ENCODE results near the gene PHF2.
"Not testable (repeated sequence)": the region's sequence is repeated elsewhere in the genome, so short reads cannot be mapped to it uniquely, and the experiment has no call there.

The PHF2 gene

DNA sequence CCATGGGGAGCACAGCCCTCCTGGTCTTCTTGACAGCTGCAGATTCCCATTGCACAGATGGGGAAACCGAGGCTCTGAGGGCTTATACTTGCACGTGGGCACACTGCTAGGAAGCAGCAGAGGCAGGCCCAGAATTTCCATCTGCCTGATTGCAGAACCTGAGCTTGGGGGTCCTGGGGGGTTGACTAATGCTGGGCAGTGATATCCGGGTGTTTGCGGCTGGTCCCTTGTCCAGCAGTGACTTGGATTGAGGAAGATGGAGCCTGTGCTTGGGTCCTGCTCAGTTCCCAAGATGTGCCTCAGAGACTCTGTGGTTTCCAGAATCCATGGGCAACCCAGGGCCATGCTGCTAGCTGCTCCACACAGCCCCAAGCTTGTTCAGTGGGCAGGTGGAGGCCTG is 91.2 kb downstream of the PHF2 start:
- Histone ChIP-seq H3K9ac (ENCODE audit: low read depth, low read length) (no peak overlapping the region), H3K36me3 (ENCODE audit: insufficient read depth, low read length) (peaks cover 7% of the 10 kb centered on the region), H3K4me2 (ENCODE audit: low read length) (no peak overlapping the region), H3K4me3 (ENCODE audit: low read length) (no peak overlapping the region), H3K4me1 (ENCODE audit: control insufficient read depth, insufficient read depth, low read length) (no peaks in the 10 kb centered on the region), H3K27me3 (ENCODE audit: control insufficient read depth, insufficient read depth, low read length) (no peaks in the 10 kb centered on the region), H3K9me3 (replicated peaks; ENCODE audit: low read length) (no peaks in the 10 kb centered on the region)

DNA sequence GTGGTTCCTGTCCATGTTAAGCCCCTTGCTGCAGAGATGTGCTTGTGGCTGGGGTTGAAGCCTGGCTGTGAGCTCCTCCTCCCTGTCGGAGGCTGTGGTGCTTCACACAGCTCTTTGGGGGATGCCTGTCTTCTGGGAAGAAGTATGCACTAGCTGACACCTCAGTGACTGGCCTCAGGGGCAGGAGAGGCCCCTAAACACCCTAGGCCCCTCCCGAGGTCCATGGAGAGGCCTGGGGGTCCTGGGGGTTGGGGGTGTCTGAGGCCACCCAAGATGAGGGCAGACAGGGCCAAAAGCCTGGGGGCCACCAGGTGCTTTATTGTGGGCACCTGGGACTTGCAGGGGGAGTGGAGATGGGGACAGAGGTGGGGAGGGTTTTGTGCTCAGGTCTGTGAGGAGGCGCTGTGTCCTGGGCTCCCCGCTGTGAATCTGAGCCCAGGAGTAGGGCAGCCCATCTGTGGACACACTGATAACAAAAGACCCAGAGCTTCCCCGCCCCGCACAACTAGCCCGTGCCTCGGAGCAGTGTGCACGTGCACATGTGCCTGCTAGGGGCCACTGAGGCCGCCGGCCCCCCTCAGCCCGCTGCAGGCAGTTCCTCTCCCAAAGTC is 92.0 kb downstream of the PHF2 start:
- Histone ChIP-seq H3K4me2 (ENCODE audit: low read length) (no peak overlapping the region), H3K9ac (ENCODE audit: low read depth, low read length) (no peak overlapping the region), H3K4me1 (ENCODE audit: control insufficient read depth, insufficient read depth, low read length) (no peaks in the 10 kb centered on the region), H3K4me3 (ENCODE audit: low read length) (no peak overlapping the region), H3K9me3 (replicated peaks; ENCODE audit: low read length) (no peaks in the 10 kb centered on the region), H3K27me3 (ENCODE audit: control insufficient read depth, insufficient read depth, low read length) (no peaks in the 10 kb centered on the region), H3K36me3 (ENCODE audit: insufficient read depth, low read length) (peaks cover under 1% of the 10 kb centered on the region)

DNA sequence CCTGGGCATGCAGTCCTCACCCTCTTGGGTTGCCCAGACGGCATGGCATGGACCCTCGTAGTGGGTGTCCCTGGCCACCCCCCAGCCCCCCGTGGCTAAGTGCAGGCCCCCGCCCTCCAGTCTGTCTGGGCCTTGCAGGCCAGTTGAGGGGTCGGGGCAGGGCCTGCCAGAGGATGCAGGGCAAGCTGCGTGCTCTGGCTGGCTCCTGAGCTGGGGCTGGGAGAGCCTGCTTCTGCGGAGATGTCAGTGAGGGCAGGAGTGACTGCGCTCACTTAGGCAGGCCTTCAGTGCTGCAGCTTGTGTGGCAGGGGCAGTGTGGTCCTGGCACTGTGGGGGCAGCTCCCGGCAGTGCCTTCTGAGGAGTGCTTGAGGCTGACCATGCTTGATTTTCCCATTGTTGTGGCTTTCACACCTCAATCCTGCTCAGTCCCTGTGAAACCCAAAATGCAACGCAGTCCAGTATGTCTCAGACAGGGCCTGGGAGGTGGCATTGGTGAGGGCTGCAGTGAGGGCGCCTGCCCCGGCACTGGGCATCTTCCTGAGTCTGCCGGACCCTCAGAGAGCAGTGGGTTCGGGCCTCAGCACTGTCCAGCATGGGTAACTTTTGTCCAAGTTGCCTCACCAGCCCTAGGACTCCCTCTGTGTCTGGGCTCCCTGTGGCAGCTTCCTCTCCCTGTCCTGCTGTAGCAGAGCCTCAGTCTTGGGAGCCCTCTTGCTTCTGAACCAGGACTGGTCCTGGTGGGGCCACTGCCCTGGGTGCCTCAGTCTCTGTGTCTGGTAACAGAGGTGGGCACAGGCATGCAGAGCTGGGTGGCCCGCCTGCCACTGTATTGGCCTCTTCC is 93.0 kb downstream of the PHF2 start:
- H3K27me3 ChIP-seq (ENCODE audit: control insufficient read depth, insufficient read depth, low read length): no peaks in the 10 kb centered on the region
- H3K4me3 ChIP-seq (ENCODE audit: low read length): no peak overlapping the region
- no peaks in the 10 kb centered on the region for H3K4me1 ChIP-seq (ENCODE audit: control insufficient read depth, insufficient read depth, low read length)
- no peaks in the 10 kb centered on the region for H3K9me3 ChIP-seq (replicated peaks; ENCODE audit: low read length)
- H3K36me3 ChIP-seq (ENCODE audit: insufficient read depth, low read length): peaks cover 3% of the 10 kb centered on the region
- no peak overlapping the region for H3K9ac ChIP-seq (ENCODE audit: low read depth, low read length)
- no peak overlapping the region for H3K4me2 ChIP-seq (ENCODE audit: low read length)

DNA sequence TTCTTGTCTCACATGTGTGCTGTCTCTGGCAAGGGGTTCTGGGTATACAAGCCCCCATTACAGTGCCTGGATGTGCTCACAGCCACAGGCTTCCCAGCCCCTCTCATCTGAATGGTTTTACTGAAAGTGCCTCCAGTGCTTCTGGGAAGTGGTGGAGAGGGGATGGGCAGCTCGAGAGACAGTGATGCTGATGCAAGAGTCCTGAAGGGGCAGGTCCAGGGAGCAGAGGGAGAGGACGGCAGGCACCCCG is 93.5 kb downstream of the PHF2 start:
- Histone ChIP-seq H3K27me3 (ENCODE audit: control insufficient read depth, insufficient read depth, low read length) (no peaks in the 10 kb centered on the region), H3K9ac (ENCODE audit: low read depth, low read length) (no peak overlapping the region), H3K9me3 (replicated peaks; ENCODE audit: low read length) (no peaks in the 10 kb centered on the region), H3K36me3 (ENCODE audit: insufficient read depth, low read length) (peaks cover 3% of the 10 kb centered on the region), H3K4me3 (ENCODE audit: low read length) (no peak overlapping the region), H3K4me1 (ENCODE audit: control insufficient read depth, insufficient read depth, low read length) (no peaks in the 10 kb centered on the region), H3K4me2 (ENCODE audit: low read length) (no peak overlapping the region)

DNA sequence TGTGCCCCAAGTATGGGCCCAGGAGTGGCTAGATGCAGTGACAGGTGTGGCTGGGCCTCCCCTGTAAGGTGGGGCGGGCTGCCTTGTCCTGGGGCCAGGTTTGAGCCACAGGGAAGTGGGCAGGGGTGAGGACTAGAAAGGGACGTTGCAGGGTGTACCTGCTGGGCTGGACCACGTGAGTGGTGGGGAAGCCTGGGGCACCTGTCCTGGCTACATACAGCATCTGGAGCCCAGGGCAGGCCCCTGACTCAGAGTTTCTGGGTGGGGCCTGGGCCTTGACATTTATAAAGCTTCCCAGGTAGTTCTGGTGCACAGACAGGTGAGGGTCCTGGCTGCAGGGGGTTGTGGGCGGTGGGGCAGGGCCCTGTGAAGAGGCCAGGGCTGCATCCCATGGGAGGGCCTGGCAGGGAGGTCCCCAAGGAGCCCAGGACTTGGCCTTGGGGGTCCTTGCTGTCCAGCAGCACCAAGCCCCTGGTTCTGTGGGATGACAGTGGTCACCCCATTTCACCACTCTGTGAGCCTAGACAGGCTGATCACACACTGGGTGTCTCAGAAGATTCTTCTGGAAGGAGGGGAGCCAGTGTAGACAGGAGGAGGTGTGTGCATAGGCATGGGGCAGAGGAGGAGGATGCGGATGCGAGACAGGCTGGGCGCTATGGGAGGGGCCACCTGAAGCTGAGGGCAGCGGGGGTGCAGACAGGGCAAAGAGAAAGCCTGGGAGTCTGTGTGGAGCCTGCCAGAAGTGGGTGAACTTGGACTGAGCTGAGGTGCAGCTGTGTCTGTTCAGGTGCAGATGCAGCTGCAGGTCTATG is 94.0 kb downstream of the PHF2 start:
- H3K4me1 ChIP-seq (ENCODE audit: control insufficient read depth, insufficient read depth, low read length): no peaks in the 10 kb centered on the region
- peaks cover 3% of the 10 kb centered on the region for H3K36me3 ChIP-seq (ENCODE audit: insufficient read depth, low read length)
- H3K4me2 ChIP-seq (ENCODE audit: low read length): no peak overlapping the region
- H3K27me3 ChIP-seq (ENCODE audit: control insufficient read depth, insufficient read depth, low read length): no peaks in the 10 kb centered on the region
- H3K9me3 ChIP-seq (replicated peaks; ENCODE audit: low read length): no peaks in the 10 kb centered on the region
- no peak overlapping the region for H3K9ac ChIP-seq (ENCODE audit: low read depth, low read length)
- H3K4me3 ChIP-seq (ENCODE audit: low read length): no peak overlapping the region

DNA sequence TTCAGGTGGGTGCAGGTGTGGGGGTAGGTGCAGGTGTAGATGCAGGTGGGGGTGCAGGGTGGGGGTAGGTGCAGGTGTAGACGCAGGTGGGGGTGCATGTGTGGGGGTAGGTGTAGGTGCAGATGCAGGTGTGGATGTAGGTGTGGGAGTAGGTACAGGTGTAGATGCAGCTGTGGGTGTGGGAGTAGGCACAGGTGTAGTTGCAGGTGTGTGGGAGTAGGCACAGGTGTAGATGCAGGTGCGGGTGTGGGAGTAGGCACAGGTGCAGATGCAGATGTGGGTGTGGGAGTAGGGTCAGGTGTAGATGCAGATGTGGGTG is 94.6 kb downstream of the PHF2 start:
- Histone ChIP-seq H3K4me3 (ENCODE audit: low read length) (no peak overlapping the region), H3K4me1 (ENCODE audit: control insufficient read depth, insufficient read depth, low read length) (no peaks in the 10 kb centered on the region), H3K9ac (ENCODE audit: low read depth, low read length) (no peak overlapping the region), H3K9me3 (replicated peaks; ENCODE audit: low read length) (no peaks in the 10 kb centered on the region), H3K36me3 (ENCODE audit: insufficient read depth, low read length) (peaks cover 3% of the 10 kb centered on the region), H3K4me2 (ENCODE audit: low read length) (no peak overlapping the region), H3K27me3 (ENCODE audit: control insufficient read depth, insufficient read depth, low read length) (no peaks in the 10 kb centered on the region)

DNA sequence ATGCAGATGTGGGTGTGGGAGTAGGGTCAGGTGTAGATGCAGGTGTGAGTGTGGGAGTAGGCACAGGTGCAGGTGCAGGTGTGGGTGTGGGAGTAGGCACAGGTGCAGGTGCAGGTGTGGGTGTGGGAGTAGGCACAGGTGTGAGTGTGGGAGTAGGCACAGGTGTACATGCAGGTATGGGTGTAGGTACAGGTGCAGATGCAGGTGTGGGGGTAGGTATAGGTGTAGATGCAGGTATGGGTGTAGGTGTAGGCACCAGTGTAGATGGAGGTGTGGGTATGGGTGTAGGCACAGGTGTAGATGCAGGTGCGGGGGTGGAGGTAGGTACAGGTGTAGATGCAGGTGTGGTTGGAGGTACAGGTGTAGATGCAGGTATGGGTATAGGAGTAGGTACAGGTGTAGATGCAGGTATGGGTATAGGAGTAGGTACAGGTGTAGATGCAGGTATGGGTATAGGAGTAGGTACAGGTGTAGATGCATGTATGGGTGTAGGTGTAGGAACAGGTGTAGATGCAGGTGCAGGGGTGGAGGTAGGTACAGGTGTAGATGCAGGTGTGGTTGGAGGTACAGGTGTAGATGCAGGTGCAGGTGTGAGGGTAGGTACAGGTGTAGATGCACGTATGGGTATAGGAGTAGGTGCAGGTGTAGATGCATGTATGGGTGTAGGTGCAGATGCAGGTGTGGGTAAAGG is 96.1 kb downstream of the PHF2 start:
- H3K36me3 ChIP-seq (ENCODE audit: insufficient read depth, low read length); H3K4me2 ChIP-seq (ENCODE audit: low read length); H3K4me3 ChIP-seq (ENCODE audit: low read length); H3K4me1 ChIP-seq (ENCODE audit: control insufficient read depth, insufficient read depth, low read length); H3K9me3 ChIP-seq (replicated peaks; ENCODE audit: low read length); H3K9ac ChIP-seq (ENCODE audit: low read depth, low read length); H3K27me3 ChIP-seq (ENCODE audit: control insufficient read depth, insufficient read depth, low read length): not testable (repeated sequence)

DNA sequence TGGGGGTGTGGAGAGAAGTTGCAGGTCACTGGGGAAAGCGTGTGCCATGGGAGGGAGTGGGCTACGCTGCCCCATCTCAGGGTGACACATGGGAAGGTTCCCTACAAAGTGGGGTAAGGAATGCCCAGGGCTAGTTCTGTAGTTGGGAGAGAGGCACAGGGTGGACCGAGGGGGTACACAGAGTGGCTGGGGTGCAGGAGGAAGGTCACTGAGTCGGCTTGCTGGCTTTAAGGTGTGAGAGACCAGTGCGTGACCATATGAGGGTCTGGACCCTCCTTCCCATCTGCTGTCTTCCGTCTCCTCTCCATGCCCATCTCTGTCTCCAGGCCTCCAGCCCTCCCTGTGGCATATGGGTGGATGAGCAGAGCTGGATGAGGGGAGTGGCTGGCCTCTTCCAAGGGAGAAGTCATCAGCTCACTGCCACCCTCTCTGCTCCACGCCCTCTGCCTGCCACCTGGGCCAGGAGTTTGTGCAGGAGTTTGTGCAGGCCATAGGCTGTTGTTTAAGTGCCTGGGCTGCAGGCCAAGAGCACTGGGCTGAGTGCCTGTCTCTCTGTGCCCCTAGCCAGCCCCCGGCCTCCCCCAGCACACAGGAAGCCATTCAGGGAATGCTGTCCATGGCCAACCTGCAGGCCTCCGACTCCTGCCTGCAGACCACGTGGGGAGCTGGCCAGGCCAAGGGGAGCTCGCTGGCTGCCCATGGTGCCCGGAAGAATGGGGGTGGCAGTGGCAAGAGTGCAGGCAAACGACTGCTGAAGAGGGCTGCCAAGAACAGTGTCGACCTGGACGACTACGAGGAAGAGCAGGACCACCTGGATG is 96.8 kb downstream of the PHF2 start:
- Histone ChIP-seq H3K27me3 (ENCODE audit: control insufficient read depth, insufficient read depth, low read length) (no peaks in the 10 kb centered on the region), H3K4me1 (ENCODE audit: control insufficient read depth, insufficient read depth, low read length) (no peaks in the 10 kb centered on the region), H3K9me3 (replicated peaks; ENCODE audit: low read length) (no peaks in the 10 kb centered on the region), H3K4me3 (ENCODE audit: low read length) (no peak overlapping the region), H3K36me3 (ENCODE audit: insufficient read depth, low read length) (peaks cover 10% of the 10 kb centered on the region), H3K9ac (ENCODE audit: low read depth, low read length) (no peak overlapping the region), H3K4me2 (ENCODE audit: low read length) (no peak overlapping the region)

DNA sequence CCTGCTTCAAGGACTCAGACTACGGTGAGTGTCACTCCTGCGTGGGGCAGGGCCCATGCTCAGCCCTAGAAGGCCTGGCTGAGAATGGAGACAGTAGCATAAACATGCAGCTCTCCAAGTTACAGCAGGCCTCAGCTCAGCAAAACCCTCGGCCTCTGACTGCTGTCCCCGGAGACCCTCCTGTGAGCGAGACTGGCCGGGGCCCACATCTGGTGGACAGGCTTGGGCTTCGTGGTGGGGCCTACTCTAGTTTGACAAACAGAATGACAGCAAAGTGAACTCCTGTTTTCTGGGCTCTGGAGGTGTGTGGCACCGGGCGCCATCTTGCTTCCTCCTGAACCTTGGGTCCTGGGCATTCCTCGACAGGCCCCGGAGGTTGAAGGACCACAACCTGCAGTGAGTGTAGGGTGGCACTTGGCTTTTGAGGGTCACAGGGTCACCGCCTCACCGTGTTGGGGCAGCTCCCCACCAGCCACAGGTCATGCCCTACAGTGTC is 97.5 kb downstream of the PHF2 start:
- H3K9me3 ChIP-seq (replicated peaks; ENCODE audit: low read length): no peaks in the 10 kb centered on the region
- no peak overlapping the region for H3K4me2 ChIP-seq (ENCODE audit: low read length)
- no peak overlapping the region for H3K4me3 ChIP-seq (ENCODE audit: low read length)
- H3K4me1 ChIP-seq (ENCODE audit: control insufficient read depth, insufficient read depth, low read length): no peaks in the 10 kb centered on the region
- no peak overlapping the region for H3K9ac ChIP-seq (ENCODE audit: low read depth, low read length)
- H3K36me3 ChIP-seq (ENCODE audit: insufficient read depth, low read length): peaks cover 11% of the 10 kb centered on the region
- no peaks in the 10 kb centered on the region for H3K27me3 ChIP-seq (ENCODE audit: control insufficient read depth, insufficient read depth, low read length)

DNA sequence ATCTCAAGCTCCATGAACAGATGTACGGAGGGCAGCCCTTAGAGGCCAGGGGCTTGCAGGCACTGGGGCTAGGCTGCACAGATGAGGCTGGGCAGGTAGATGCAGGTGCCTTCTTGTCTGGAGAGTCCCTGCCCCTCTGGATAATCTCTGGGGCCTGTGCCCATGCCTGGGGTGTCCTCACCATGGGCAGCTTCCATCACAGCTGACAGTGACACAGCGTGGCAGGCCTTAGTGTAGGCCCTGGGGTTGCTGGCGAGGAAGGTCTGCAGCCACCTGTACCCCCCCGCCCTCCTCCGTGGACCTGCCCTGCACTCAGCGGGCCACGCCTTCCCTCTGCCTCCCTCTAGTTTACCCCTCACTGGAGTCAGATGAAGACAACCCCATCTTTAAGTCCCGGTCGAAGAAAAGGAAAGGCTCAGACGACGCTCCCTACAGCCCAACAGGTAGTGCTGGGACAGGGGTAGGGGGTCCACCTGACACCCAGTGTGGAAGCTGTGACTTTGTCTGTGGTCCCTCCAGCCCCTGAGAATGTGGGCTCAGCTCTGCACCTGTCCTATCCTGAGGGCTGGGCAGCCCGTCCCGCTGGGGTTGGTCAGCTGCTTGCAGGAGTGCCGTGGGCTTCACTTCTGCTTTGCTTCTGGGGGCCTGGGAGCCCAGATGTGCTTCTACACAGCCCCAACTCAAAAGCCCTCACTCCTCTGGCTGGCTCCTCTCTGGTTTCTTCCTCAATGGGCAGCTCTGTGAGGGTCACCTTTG is 98.4 kb downstream of the PHF2 start:
- Histone ChIP-seq H3K4me3 (ENCODE audit: low read length) (no peak overlapping the region), H3K9me3 (replicated peaks; ENCODE audit: low read length) (no peaks in the 10 kb centered on the region), H3K36me3 (ENCODE audit: insufficient read depth, low read length) (peaks cover 11% of the 10 kb centered on the region), H3K27me3 (ENCODE audit: control insufficient read depth, insufficient read depth, low read length) (no peaks in the 10 kb centered on the region), H3K4me2 (ENCODE audit: low read length) (no peak overlapping the region), H3K9ac (ENCODE audit: low read depth, low read length) (no peak overlapping the region), H3K4me1 (ENCODE audit: control insufficient read depth, insufficient read depth, low read length) (no peaks in the 10 kb centered on the region)
